ENCODE data around the gene BMPR1B.

DNA sequence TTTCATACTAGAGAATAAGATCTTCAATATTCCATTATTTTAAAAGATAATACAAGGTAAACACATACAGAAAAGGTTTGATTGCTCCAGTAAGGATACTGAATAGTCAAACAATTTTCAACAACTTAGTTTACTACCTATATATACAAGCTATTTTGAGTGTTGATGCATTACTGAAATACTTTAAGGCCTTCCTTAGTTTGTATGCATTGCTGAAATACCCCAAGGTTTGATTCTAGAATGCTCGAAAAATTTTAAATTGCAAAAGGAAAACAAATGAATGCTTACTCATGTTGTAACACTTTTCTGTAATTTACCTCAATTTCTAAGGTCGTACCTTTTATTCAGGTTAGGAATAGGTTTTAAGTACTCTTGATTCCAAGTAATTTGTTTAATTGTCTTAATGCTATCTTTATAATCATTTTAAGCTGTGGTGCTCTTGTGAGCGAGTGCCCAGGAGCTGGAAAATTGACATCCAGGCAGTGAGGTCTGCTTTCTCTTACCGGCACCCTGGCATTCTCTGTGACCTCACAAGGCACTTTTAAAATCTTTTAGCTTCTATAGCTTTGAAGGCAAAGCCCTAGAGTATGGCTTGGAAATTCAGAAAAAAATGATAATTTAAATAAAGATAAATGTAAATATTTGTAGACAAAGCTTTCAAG lies 114.0 kb downstream of the BMPR1B start:
- TF ChIP-seq POLR2A (IDR thresholded peaks at IDR 0.05; ENCODE audit: low read depth, low read length) (no peak), POLR2AphosphoS5 (IDR thresholded peaks at IDR 0.05; ENCODE audit: low read depth, low read length) (no peak)

Measured in GM12891 (cell line).